HCT116 (cell line): ENCODE data around the gene RALGPS2. TPM values are rescaled to one million over a fixed set of nuclear protein-coding genes. Genes with fewer than 3 reads are reported as not detected.

Source experiments
- ATAC-seq: fragments of 200-7000 bp; cut with Tn5 transposase; 2 replicates; pipeline ENCODE4 v1.9.1; 2020; ENCODE audit warnings: mild to moderate bottlenecking, moderate library complexity
- BruUV-seq: library from RNA; stranded (reverse); fragments of 400-500 nt; replicated peaks from 2 replicates; lab custom pipeline; 2021; lab: Mats Ljungman, UMichigan
- CTCF ChIA-PET: fragments of 300-600 bp; sonication (Branson Sonifier 250); formaldehyde crosslinking; loops from one replicate; lab custom pipeline; 2021; ENCODE audit warnings: antibody characterized with exemption; lab: Charles Lee
- POLR2A ChIA-PET: fragments of 300-600, 350-600 bp; sonication (Branson Sonifier 250); formaldehyde crosslinking; loops from one replicate; lab custom pipeline; 2021; ENCODE audit warnings: antibody characterized with exemption; lab: Charles Lee
- RAD21 ChIA-PET, 2 experiments: fragments of 300-600 bp; sonication (Branson Sonifier 250); formaldehyde crosslinking; loops; one replicate each; lab custom pipeline; 2023; ENCODE audit warnings: low total read pairs in 2 of 2; ENCODE audit not compliant: uncharacterized antibody in 2 of 2, unreplicated experiment in 2 of 2, low non-redundant PET in 1 of 2; lab: Charles Lee
- DNase-seq: peaks from one replicate; pipeline ENCODE4 v3.0.0-alpha.2; 2010; ENCODE audit warnings: low read depth, low spot score
- H2AFZ ChIP-seq: fragments of 200-600 bp; shearing (Covaris generic), sonication (generic); 2 replicates; pipeline ENCODE4 v1.6.1; 2017; ENCODE audit warnings: low read depth, mixed run types, mixed read lengths, antibody characterized with exemption, low read length; ENCODE audit not compliant: poor library complexity, severe bottlenecking
- H3K27ac ChIP-seq: 2 replicates; pipeline ENCODE4 v1.5.1; 2012; ENCODE audit warnings: low read depth, low read length
- H3K27me3 ChIP-seq: fragments of 200-600 bp; sonication (generic); 2 replicates; pipeline ENCODE4 v1.6.1; 2016; ENCODE audit warnings: mixed run types, low read length, mixed read lengths; ENCODE audit not compliant: insufficient read depth
- H3K36me3 ChIP-seq, 2 experiments: fragments of 200-500 bp in 1 of 2; fragments of 200-600 bp in 1 of 2; sonication (Bioruptor generic) in 1 of 2; sonication (generic) in 1 of 2; 2 replicates each; pipeline versions ENCODE4 v1.5.1 to v1.6.1; 2014 to 2016; ENCODE audit warnings: low read length in 2 of 2, inconsistent platforms in 1 of 2, mixed read lengths in 1 of 2, mixed run types in 1 of 2; ENCODE audit not compliant: insufficient read depth in 2 of 2, control insufficient read depth in 1 of 2
- H3K4me1 ChIP-seq, 2 experiments: fragments of 200-600 bp in 1 of 2; sonication (generic) in 1 of 2; 2 replicates each; pipeline versions ENCODE4 v1.5.1 to v1.6.1; 2012 to 2017; ENCODE audit warnings: low read length in 2 of 2, inconsistent platforms in 1 of 2, mild to moderate bottlenecking in 1 of 2, mixed read lengths in 1 of 2, mixed run types in 1 of 2, moderate library complexity in 1 of 2; ENCODE audit not compliant: insufficient read depth in 2 of 2, control insufficient read depth in 1 of 2
- H3K4me2 ChIP-seq: fragments of 200-600 bp; sonication (generic); 2 replicates; pipeline ENCODE4 v1.6.1; 2017; ENCODE audit warnings: mixed run types, low read length, mixed read lengths
- H3K4me3 ChIP-seq, 2 experiments: fragments of 200-600 bp in 1 of 2; sonication (generic) in 1 of 2; replicated peaks in 1 of 2; 2 replicates each; pipeline ENCODE4 v1.5.1; 2011 to 2016; ENCODE audit warnings: low read length in 2 of 2, control low read depth in 1 of 2, low read depth in 1 of 2, mild to moderate bottlenecking in 1 of 2, mixed read lengths in 1 of 2, mixed run types in 1 of 2
- H3K79me2 ChIP-seq: fragments of 200-600 bp; sonication (generic); 2 replicates; pipeline ENCODE4 v1.6.1; 2017; ENCODE audit warnings: mild to moderate bottlenecking, mixed run types, low read length, moderate library complexity, mixed read lengths; ENCODE audit not compliant: insufficient read depth
- H3K9ac ChIP-seq: fragments of 200-600 bp; sonication (generic); 2 replicates; pipeline ENCODE4 v1.6.1; 2016; ENCODE audit warnings: low read length, mixed read lengths
- H3K9me2 ChIP-seq: fragments of 200-600 bp; sonication (generic), shearing (Covaris generic); 2 replicates; pipeline ENCODE4 v1.6.1; 2017; ENCODE audit warnings: mixed run types, mild to moderate bottlenecking, moderate library complexity; ENCODE audit not compliant: insufficient read depth
- H3K9me3 ChIP-seq, 2 experiments: fragments of 200-500 bp in 1 of 2; fragments of 200-600 bp in 1 of 2; sonication (Bioruptor generic) in 1 of 2; sonication (generic) in 1 of 2; 2 replicates each; pipeline ENCODE4 v1.6.1; 2014 to 2017; ENCODE audit warnings: low read length in 2 of 2, mixed read lengths in 2 of 2, inconsistent platforms in 1 of 2, low read depth in 1 of 2, mild to moderate bottlenecking in 1 of 2, mixed run types in 1 of 2, moderate library complexity in 1 of 2; ENCODE audit not compliant: control insufficient read depth in 1 of 2, insufficient read depth in 1 of 2
- H4K20me1 ChIP-seq: fragments of 200-600 bp; sonication (generic), shearing (Covaris generic); 2 replicates; pipeline ENCODE4 v1.6.1; 2017; ENCODE audit warnings: mixed run types, mild to moderate bottlenecking, moderate library complexity; ENCODE audit not compliant: insufficient read depth
- CBX3 ChIP-seq: IDR thresholded peaks from 2 replicates; pipeline ENCODE4 v1.6.1; 2012; ENCODE audit warnings: low read depth
- CEBPB ChIP-seq: IDR thresholded peaks from 2 replicates; pipeline ENCODE4 v1.6.1; 2012; ENCODE audit warnings: low read depth
- EGR1 ChIP-seq: IDR thresholded peaks from 2 replicates; pipeline ENCODE4 v1.6.1; 2012; ENCODE audit warnings: low read depth
- ELF1 ChIP-seq: IDR thresholded peaks from 2 replicates; pipeline ENCODE4 v1.6.1; 2012; ENCODE audit warnings: low read depth, borderline replicate concordance
- EZH2 ChIP-seq: fragments of 200-600 bp; sonication (generic); IDR thresholded peaks from 2 replicates; pipeline ENCODE4 v1.6.1; 2017; ENCODE audit warnings: antibody characterized with exemption, mixed run types
- POLR2A ChIP-seq: IDR thresholded peaks from 2 replicates; pipeline ENCODE4 v1.7.0; 2011; ENCODE audit warnings: borderline replicate concordance; ENCODE audit not compliant: insufficient read depth, insufficient read length; ENCODE audit errors: extremely low read depth
- POLR2AphosphoS5 ChIP-seq: IDR thresholded peaks from 2 replicates; pipeline ENCODE4 v1.6.1; 2011; ENCODE audit warnings: mild to moderate bottlenecking, low read depth, low read length, moderate library complexity
- RAD21 ChIP-seq: IDR thresholded peaks from 2 replicates; pipeline ENCODE4 v1.6.1; 2012; ENCODE audit warnings: low read depth, mild to moderate bottlenecking
- SIN3A ChIP-seq: IDR thresholded peaks from 2 replicates; pipeline ENCODE4 v1.6.1; 2012; ENCODE audit warnings: low read depth
- intact Hi-C: fragments of 100-400 bp; cut with micrococcal nuclease; formaldehyde crosslinking; loops from 2 replicates; pipeline ENCODE4 v1.10.0; 2022
- total RNA-seq: library from RNA; stranded (reverse); gene quantifications from one replicate; pipeline ENCODE4 v1.2.1, GENCODE V29; 2021; ENCODE audit not compliant: unreplicated experiment
- TF ChIP-seq, protein P1 (sequence below), 3 experiments: fragments of 200-600 bp in 1 of 3; sonication (generic) in 1 of 3; IDR thresholded peaks in 2 of 3; conservative IDR thresholded peaks in 1 of 3; 2 replicates each; pipeline ENCODE4 v1.5.1; 2012 to 2017; ENCODE audit warnings: low read depth in 2 of 3, low read length in 2 of 3, antibody characterized with exemption in 1 of 3, borderline replicate concordance in 1 of 3, control low read depth in 1 of 3, mild to moderate bottlenecking in 1 of 3, mixed read lengths in 1 of 3, mixed run types in 1 of 3, moderate library complexity in 1 of 3; ENCODE audit not compliant: insufficient read depth in 1 of 3
- TF ChIP-seq, protein P2 (sequence below): IDR thresholded peaks from 2 replicates; pipeline ENCODE4 v1.6.1; 2011; ENCODE audit warnings: mild to moderate bottlenecking, low read length, moderate library complexity; ENCODE audit not compliant: insufficient replicate concordance; ENCODE audit errors: extremely low read depth

RALGPS2 gene
- total RNA-seq, 1 experiment from 2014 or later = 25.6 TPM

DNA sequence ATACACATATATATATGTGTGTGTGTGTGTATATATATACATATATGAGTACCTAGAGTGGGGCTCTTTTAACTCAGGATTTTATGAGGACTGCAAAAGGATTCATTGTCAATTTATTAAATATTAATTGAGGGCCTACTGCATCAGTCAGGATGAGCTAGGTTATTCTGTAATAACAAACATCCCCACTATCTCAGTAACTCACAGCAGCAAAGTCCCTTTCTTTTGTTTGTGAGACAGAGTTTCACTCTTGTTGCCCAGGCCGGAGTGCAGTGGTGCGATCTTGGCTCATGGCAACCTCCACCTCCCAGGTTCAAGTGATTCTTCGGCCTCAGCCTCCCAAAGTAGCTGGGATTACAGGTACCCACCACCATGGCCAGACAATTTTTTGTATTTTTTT is 236.8 kb downstream of the RALGPS2 start:
- Histone ChIP-seq H3K79me2 (no peaks in the 10 kb centered on the region), H3K9ac (no peak overlapping the region), H3K27me3 (no peaks in the 10 kb centered on the region), H3K27ac (no peak overlapping the region), H4K20me1 (no peaks in the 10 kb centered on the region), H2AFZ (no peak overlapping the region), H3K9me2 (no peaks in the 10 kb centered on the region), H3K36me3 (no peaks in the 10 kb centered on the region), H3K4me2 (no peak overlapping the region), H3K9me3 (no peaks in the 10 kb centered on the region; a peak in 1 of 4 replicates), H3K4me3 (no peak overlapping the region), H3K4me1 (no peaks in the 10 kb centered on the region)
- ChIA-PET CTCF (no interaction called here), POLR2A (no interaction called here), RAD21 (no interaction called here)
- ATAC-seq (no peak), DNase-seq (no peak)
- intact Hi-C loops = no loop called here
- TF ChIP-seq POLR2AphosphoS5 (no peak), EZH2 (no peak), EGR1 (no peak), CBX3 (no peak), RAD21 (no peak), POLR2A (no peak), CEBPB (no peak), SIN3A (no peak), ELF1 (no peak)
- TF ChIP-seq, protein P1, sequence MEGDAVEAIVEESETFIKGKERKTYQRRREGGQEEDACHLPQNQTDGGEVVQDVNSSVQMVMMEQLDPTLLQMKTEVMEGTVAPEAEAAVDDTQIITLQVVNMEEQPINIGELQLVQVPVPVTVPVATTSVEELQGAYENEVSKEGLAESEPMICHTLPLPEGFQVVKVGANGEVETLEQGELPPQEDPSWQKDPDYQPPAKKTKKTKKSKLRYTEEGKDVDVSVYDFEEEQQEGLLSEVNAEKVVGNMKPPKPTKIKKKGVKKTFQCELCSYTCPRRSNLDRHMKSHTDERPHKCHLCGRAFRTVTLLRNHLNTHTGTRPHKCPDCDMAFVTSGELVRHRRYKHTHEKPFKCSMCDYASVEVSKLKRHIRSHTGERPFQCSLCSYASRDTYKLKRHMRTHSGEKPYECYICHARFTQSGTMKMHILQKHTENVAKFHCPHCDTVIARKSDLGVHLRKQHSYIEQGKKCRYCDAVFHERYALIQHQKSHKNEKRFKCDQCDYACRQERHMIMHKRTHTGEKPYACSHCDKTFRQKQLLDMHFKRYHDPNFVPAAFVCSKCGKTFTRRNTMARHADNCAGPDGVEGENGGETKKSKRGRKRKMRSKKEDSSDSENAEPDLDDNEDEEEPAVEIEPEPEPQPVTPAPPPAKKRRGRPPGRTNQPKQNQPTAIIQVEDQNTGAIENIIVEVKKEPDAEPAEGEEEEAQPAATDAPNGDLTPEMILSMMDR (IDR thresholded peaks at IDR 0.05 in 2 of 3, conservative IDR thresholded peaks at IDR 0.05 in 1 of 3; ENCODE audit: borderline replicate concordance in 1 of 3, insufficient read depth in 1 of 3, low read depth in 2 of 3, low read length in 2 of 3) = no peak
- TF ChIP-seq, protein P2, sequence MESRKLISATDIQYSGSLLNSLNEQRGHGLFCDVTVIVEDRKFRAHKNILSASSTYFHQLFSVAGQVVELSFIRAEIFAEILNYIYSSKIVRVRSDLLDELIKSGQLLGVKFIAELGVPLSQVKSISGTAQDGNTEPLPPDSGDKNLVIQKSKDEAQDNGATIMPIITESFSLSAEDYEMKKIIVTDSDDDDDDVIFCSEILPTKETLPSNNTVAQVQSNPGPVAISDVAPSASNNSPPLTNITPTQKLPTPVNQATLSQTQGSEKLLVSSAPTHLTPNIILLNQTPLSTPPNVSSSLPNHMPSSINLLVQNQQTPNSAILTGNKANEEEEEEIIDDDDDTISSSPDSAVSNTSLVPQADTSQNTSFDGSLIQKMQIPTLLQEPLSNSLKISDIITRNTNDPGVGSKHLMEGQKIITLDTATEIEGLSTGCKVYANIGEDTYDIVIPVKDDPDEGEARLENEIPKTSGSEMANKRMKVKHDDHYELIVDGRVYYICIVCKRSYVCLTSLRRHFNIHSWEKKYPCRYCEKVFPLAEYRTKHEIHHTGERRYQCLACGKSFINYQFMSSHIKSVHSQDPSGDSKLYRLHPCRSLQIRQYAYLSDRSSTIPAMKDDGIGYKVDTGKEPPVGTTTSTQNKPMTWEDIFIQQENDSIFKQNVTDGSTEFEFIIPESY = no peak
- no TSS peak for BruUV-seq
